Stimulated activated CD4-positive, alpha-beta T cell treated with anti-CD3 and anti-CD28 coated beads, Interleukin-1b, Interleukin-23, amount 100 ng/mL, for 24 hours (primary cell): ENCODE measurements around the gene PECR.
"Not testable (repeated sequence)": the region's sequence is repeated elsewhere in the genome, so short reads cannot be mapped to it uniquely, and the experiment has no call there.

ENCODE experiments used
- DNase-seq, 4 experiments: peaks; one replicate each; pipeline ENCODE4 v3.0.0-alpha.2; 2020; ENCODE audit warnings: low read depth in 4 of 4, low spot score in 1 of 4

Gene PECR

DNA sequence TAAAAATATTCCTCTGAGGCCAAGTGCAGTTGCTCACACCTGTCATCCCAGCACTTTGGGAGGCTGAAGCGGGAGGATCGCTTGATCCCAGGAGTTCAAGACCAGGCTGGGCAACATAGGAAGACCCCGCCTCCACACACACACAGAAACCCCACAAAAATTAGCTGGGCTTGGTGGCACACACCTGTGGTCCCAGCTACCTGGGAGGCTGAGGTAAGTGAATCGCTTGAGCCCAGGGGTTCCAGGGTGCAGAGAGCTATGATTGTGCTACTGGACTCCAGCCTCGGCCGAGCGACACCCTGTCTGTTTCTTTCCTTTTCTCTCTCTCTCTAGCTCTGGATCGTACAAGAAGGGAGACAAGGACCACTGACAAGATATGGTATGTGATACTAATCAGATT is 25.7 kb upstream of the PECR start:
- no peak for DNase-seq

DNA sequence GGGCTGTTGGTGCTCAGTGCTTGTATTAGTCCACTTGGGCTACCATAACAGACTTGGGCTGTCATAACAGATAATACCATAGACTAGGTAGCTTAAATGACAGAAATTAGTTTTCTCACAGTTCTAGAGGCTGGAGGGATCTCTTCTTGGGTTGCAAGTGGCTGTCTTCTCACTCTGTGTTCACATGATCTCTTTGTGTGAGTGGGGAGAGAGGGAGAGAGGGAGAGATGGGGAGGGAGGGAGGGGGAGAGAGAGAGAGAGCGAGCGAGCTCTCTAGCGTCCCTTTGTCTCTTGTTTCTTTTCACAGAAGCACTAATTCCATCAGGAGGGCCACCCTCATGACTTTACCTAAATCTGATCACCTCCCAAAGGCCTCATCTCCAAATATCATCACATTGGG is 23.1 kb upstream of the PECR start:
- no peak for DNase-seq

DNA sequence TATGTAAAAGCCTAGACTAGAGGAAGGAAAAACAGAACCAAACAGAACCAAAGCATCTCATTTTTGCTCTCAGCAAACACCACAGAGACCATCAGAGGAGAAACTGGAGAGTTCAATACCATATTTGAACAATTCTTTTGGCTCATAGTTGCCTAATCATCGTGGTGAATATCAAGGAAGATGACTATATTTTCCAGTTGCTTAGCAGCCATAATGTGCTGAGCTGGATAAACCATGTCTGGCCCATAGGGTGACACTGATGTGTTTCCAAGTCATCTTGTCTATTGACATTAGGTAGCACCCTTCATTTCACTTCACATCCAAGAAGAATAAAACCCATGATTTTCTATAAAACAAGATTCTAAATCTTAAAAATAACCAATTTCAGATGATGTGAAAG is 21.6 kb upstream of the PECR start:
- no peak for DNase-seq

DNA sequence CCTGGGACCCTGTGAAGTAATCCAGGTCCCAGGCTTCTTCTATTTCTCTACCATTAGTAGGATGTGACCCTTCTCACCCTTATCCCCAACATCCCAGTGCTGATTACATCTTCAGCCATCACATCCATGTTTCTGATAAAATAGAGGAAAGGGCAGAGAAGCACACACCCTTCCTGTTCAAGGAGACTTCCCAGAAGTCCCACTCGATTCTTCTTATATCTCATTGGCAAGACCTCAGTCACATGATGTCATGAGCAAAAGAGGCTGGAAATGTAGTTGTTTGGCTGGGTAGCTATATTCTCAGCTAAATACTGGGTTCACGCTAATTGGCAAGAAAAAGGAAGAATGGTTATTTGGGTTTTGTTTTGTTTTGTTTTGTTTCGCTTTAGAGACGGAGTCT is 19.5 kb upstream of the PECR start:
- no peak for DNase-seq

DNA sequence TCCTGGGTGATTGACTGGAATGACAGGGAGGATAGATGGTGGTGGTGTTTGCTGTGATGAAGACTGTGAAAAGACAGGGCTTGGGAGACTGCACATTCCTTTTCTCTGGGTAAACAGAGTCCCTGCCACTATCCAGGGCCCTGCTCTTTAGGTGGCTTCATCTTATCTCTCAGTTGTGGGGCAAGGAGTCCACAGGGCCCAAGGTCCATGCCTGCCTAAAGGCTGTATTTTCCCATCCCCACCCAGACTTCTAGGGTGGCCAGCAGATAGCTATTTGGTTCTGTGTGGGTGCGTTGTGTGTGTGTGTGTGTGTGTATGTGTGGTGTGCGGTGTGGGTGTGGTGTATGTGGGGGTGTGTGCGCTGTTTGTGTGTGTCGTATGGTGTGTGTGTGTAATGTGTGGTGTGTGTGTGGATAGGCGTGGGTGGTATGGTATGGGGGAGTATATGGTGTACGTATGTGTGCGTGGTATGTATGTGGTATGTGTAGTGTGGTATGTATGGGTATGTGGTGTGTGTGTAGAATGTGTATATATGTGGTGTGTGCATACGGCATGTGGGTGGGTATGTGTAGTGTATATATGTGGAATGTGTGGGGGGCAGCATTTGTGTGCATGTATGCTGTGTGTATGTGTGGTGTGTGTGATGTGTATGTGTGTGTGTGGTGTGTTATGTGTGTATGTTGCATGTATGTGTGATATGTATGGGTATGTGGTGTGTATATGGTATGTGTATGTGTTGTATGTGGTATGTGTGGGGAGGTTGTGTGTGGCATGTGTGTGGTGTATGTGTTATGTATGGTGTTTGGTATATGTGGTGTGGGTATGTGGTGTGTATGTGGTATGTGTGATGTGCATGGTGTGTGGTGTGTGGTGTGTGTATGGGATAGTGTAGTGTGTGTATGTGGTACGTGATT is 17.1 kb upstream of the PECR start:
- no peak for DNase-seq

DNA sequence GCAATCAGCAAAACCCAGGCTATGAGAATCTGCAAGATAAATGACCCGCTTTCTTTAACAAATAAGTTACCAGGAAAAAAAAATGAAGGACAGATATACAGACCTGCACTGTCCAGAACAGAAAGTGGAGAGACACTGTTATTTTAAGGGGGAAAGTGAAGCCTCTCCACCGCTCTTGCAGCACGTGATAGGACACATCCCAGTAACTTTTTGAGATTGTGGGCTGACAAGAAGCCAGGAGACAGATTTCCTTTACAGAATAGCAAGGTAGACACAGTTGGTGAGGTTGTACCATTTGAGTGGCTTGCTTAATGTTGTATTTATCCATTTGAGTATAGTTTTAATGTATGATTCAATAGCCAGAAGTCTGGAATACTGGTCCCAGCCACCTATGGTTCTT is 13.1 kb upstream of the PECR start:
- no peak for DNase-seq

DNA sequence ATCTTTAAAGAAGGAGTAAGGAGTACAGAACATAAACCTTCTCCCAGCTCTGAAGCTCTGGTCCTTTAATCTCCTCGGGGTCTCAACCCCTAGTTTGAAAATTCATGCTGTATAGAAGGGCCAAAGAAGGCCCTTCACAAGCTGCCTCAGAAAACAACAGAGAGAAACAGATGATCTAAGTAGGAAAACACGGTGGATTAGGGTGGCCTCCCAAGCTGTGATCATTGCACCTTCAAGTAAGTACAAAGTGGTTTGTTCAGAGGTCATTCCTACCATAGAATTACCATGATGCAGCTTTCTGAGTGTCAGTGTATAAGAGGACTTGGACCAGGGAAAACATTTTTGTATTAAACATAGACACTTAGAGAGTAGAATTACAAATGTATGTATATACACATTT is 11.0 kb upstream of the PECR start:
- DNase-seq: no peak

DNA sequence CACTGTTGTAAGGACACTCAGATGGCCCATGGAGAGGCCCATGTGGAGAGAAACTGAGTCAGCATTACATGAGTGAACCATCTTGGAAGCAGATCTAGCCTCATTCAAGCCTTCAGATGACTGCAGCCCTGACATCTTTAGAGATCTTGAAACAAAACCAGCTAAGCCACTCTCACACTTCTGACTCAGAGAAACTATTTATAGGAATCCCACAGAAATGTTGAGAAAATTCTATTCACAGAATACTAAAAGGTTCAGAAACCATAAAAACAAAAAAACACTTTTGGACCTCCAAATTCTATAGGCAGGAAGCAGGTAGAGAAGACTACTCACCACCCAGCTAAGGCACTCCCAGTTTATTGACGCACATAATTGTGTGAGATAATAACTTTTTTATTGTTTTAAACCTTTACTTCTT is 8.8 kb upstream of the PECR start:
- DNase-seq: no peak

DNA sequence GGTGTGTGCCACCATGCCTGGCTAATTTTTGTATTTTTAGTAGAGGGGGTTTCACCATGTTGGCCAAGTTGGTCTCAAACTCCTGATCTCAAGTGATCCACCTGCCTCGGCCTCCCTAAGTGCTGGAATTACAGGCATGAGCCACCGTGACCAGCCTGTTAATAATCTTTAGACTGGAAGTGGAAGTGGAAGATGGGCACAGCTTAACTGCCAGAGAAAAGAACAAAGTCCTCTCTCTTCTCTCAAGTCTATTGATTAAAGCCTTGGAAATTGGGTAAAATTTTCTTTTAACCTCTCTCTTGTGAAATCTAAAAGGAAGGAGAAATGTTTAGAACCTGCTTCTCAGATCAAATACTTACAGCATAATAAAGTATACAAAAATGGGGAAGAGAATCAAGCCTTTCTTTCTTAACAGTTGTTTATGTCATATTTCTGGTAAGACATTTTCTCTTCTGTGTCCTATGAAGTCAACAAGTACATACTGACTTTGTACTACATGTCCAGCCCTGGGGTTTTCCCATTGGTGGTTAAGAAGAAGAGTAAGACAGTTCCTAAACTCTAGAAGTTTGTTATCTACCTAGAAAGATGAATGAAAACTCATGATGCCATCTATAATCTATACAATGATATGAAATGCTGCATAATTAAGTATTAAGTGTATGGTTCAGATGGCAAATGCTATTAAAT is 4.7 kb upstream of the PECR start:
- DNase-seq: no peak

DNA sequence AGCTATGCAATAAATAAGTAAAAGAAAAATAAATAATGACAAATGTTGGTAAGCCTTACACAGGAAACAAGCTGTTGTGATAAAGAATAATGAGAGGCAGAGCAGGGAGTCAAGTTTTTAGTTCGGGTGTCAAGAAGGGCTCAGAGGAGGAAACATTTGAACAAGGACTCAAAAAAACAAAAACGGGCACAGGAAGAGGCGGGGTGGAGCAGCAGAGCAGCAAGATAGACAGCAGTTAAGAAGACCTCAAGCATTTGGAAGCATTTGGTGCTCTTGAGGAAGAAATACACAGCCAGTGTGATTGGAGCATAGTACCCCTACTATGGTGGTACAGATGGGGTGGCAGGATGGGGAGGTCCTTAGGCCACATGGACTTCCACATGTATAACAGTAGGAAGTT is 2.9 kb upstream of the PECR start:
- no peak for DNase-seq

DNA sequence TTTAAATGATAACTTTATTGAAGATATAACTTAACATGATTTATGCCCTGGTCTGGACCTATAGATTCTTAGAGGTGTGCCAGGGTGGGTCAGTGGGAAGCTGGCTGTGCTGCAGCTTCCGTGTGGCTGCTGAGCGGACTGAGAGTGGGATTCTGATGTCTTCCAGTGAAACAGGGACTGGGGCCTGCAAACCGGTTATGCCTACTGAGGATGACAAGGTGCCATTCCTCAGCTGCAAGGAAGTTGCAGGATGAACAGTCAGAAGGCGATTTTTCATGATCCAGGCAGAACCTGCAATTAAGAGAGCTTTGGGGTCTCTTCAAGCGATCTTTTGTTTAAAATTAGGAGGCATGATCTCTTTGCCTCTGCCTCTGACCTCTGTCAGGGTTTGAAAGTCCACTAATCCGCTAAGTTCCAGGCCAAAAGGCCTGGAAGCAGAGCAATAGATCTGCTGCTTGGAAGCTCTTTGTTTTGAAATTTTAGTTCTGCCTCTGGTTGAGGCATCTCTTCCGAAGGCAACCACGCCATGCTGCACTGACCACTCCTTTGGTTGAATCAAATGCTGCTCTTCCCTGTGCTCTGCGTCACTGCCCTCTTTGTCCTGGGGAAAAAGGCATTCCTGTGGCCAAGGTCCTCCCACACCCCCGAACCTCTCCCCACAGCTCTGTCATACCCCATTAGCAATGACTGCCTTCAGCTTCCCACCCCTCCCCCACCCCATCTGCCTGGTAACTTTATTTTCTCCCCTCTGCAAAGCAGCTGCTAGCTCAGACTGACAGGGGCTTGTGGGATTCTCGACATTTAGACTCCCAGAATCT is 2.1 kb upstream of the PECR start:
- DNase-seq: no peak

DNA sequence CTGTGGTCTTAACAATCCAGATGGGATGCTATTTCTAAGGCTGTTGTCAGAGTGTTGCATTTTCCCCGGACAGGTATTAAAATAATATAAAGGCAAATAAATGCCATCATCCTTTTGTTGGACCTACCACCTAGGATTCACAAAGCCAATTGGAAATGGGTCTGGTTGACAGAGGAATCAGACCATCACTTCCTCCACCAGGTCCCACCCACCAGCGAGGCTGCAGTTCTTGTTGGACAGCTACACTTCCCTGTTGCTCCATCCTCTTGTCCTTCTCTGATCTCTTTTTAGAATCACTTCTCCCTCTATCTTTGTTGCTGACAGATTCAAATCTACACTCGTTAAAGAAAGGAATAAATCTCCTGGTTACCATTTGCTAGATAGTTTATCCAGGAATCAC is 1.2 kb upstream of the PECR start:
- DNase-seq: no peak

DNA sequence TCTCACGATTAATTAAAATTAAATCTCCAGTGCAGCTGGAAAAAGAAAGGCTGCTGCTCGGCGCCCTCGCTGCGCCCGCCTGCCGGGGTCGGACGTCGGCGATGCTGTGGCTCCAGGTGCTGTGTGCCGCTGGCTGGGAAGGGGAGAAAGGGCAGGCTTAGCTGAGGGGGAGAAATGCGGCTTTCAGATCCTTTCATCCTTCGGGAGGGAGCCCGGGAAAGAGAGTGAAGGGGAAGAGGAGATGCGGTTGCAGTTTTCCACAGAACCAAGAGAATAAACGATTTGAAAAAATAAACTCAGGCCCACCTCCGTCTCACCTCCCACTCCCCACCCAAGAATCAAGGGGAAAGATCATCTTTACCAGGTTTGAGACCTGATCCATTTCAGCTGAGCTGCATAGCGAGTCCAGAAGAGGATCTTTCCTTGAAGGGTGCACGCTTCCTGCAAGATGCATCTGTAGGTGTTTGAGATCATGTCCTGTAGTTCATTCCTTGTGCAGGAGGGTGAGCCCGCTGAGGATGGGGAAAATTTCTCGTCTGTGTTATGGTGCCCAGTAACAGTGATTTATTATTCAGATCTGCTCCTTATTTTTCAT is 605 bp upstream of the PECR start:
- no peak for DNase-seq

DNA sequence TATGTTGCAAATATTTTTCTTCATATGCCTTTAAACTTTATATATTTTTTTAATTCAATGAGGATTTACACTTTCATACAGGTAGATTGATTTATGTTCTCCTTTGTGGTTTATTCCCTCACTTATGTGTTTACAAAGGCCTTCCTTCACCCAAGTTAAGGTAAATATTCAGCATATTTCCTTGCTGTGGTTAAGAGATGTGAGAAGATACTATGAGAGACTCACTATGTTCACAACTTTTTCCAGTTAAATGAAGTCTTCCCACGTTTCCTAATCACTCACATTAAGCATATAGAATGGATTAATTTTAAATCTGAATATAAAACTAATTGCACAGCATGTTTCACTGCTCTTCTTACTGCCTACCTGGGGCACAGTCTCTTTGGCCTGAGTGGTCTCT is 597 bp downstream of the PECR start:
- DNase-seq: no peak

DNA sequence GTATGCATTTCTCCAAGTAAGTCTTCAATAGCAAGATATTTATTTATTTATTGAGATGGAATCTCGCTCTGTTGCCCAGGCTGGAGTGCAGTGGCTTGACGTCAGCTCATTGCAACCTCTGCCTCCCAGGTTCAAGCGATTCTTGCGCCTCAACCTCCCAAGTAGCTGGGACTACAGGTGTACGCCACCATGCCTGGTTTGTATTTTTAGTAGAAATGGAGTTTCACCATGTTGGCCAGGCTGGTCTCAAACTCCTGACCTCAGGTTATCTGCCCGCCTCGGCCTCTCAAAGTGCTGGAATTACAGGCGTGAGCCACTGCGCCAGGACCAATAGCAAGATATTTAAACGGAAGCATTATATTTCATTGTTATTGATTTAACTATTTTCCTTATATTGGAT is 1.6 kb downstream of the PECR start:
- DNase-seq: not testable (repeated sequence)

DNA sequence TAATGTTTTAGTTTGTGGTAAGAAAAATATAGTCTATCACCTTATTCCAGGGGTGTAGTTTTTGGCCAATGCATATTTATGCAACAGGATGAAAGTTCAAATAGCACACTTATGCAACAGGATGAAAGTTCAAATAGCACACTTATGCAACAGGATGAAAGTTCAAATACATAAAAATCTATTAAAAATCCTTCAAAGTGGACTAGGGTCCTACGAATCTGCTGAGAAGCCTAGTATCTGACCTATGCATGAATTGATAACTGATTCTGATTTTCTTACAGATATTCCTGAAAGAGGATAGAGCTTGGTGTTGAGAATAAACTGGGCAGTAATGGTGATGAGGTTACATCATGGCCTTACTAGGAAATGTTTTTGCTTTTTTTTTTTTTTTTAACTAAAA is 2.8 kb downstream of the PECR start:
- DNase-seq: no peak

DNA sequence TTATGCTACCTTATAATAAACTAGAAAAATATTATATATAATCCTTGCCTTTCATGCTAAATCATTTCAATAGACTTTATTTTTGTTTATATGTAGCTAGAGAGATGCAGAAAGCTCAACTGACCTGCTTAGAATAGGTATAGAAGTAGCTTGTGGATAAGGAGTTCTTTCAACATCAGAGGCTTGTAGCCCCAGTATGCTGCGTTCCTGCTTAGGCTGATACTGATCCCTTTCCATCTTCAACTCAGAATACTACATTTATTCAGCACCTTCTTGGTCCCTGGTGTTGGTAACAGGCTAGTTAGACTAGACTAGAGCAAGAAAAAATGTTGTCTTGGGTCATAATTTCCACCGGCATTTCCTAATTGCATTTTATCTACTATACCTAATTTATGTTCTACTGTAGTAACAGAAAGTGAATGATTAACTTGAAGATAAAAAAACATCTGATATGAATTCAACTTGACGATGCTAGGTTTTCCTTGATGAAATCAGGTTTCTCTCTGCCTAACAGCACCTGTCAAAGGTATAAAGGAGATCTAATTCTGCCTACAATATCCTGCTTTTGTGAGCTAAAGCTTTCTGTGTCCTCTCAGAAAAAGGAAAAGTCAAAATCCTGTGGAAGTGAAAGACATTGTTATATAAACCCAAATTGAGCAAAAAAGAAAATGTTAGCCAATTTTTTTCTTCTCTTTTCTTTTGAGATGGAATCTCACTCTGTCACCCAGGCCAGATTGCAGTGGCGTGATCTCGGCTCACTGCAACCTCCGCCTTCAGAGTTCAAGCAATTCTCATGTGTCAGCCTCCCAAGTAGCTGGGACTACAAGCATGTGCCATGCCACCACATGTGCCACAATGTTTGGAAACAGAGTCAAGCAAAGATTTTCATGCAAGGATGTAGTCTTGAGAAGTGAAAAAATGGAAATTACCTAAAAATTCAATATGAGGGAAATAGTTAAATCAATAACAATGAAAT is 5.8 kb downstream of the PECR start:
- no peak for DNase-seq

DNA sequence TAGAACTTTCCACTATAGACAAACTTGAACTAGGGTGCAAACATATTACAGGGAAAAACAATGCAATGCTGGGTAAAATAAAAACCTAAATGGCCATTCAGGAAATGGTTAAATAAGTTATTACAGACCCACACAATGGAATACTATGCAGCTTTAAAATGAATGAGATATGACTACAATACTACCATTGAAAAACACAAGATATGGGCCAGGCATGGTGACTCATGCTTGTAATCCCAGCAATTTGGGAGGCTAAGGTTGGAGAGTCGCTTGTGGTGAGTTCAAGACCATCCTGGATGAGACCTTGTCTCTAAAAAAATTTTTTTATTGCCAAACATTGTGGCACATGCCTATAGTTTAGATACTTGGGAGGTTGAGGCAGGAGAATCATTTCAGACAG is 6.8 kb downstream of the PECR start:
- no peak for DNase-seq

DNA sequence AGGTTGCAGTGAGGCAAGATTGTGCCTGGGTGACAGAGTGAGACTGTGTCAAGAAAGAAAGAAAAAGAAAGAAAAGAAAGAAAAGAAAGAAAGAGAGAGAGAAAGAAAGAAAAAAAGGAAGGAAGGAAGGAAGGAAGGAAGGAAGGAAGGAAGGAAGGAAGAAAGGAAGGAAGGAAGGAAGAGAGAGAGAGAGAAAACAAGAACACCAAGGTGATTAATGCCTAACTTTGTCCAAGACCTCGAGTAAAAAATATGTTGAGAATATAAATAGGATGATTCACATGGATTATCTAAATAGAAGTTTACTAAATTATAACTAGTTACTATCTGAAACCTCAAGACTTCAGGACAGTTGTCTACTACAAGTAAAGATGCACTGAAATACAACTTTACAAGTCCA is 7.2 kb downstream of the PECR start:
- no peak for DNase-seq

DNA sequence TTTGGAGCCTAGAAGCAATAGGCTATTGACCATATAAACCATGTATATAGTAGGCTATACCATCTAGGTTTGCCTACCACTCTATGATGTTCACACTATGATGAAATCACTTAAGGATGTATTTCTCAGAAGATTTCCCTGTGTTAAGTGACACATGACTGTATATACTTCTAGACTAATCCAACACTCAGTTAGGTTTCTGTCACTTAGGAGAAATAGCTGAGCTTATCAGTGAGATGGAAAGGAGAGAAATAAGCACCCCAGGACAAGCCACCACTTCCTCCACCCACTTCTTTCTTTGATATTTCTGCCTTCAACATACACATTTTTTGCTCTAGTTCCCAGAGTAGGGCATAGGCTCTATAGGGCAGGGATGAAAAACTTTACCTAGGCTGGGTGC is 7.8 kb downstream of the PECR start:
- no peak for DNase-seq
